HG03066 (cell line): Measurements from ENCODE around the gene NAPEPLD.
"Not testable (repeated sequence)": the region's sequence is repeated elsewhere in the genome, so short reads cannot be mapped to it uniquely, and the experiment has no call there.

Source experiments
- ATAC-seq: cut with Tn5 transposase; IDR thresholded peaks from one replicate; pipeline ENCODE4 v1.9.1; 2021; ENCODE audit warnings: low read depth; ENCODE audit not compliant: unreplicated experiment

NAPEPLD gene

GRCh38 chr7:103148131-103148993 lies 537 bp downstream of the NAPEPLD start:
- no peak for ATAC-seq

- not testable (repeated sequence) for ATAC-seq
These were observed 4.1 kb downstream of the NAPEPLD start for GRCh38 chr7:103144754-103145153.

- no peak for ATAC-seq
These were observed 5.0 kb downstream of the NAPEPLD start for GRCh38 chr7:103143868-103144267.

- no peak for ATAC-seq
These were observed 6.4 kb downstream of the NAPEPLD start for GRCh38 chr7:103142494-103142893.

GRCh38 chr7:103141753-103142404 lies 7.0 kb downstream of the NAPEPLD start:
- ATAC-seq, result no peak

GRCh38 chr7:103140685-103141084 lies 8.2 kb downstream of the NAPEPLD start:
- ATAC-seq, result no peak

GRCh38 chr7:103140061-103140460 lies 8.8 kb downstream of the NAPEPLD start:
- no peak for ATAC-seq

GRCh38 chr7:103134836-103135554 lies 13.9 kb downstream of the NAPEPLD start:
- no peak for ATAC-seq

GRCh38 chr7:103132995-103133688 lies 15.8 kb downstream of the NAPEPLD start:
- no peak for ATAC-seq

GRCh38 chr7:103130901-103131624 lies 17.8 kb downstream of the NAPEPLD start:
- no peak for ATAC-seq

- ATAC-seq, result no peak
These were observed 19.0 kb downstream of the NAPEPLD start for GRCh38 chr7:103129702-103130549.

- ATAC-seq, result no peak
These were observed 21.9 kb downstream of the NAPEPLD start for GRCh38 chr7:103127006-103127405.

GRCh38 chr7:103124429-103124979 lies 24.4 kb downstream of the NAPEPLD start:
- no peak for ATAC-seq

- ATAC-seq, result no peak
These were observed 25.4 kb downstream of the NAPEPLD start for GRCh38 chr7:103123529-103123928.

GRCh38 chr7:103121641-103122040 lies 27.3 kb downstream of the NAPEPLD start:
- no peak for ATAC-seq

GRCh38 chr7:103120362-103120761 lies 28.5 kb downstream of the NAPEPLD start:
- ATAC-seq, result no peak

GRCh38 chr7:103119791-103120291 lies 29.1 kb downstream of the NAPEPLD start:
- no peak for ATAC-seq

GRCh38 chr7:103117465-103117864 lies 31.4 kb downstream of the NAPEPLD start:
- no peak for ATAC-seq

- no peak for ATAC-seq
These were observed 31.9 kb downstream of the NAPEPLD start for GRCh38 chr7:103116991-103117390.
